Measurements from ENCODE around the gene HDAC8. TPM values are rescaled to one million over a fixed set of nuclear protein-coding genes. Genes with fewer than 3 reads are reported as not detected.

HDAC8 gene
- total RNA-seq, 4 donors from 2014 or later = 9.0 to 18.1 (median 14.2) TPM

GRCh38 chrX:72306851-72307645, 265.6 kb downstream of the HDAC8 start:
- Histone ChIP-seq H3K27me3 (peaks cover 2 to 70% (median 62%) of the 10 kb centered on the region in 3 donors), H3K27ac (no peak overlapping the region), H3K36me3 (no peaks in the 10 kb centered on the region), H3K4me1 (peaks cover 0 to 11% of the 10 kb centered on the region in 2 donors), H3K4me3 (peak overlapping the region; percentile 58 to 69 (median 64)), H3K9me3 (no peaks in the 10 kb centered on the region)
- ATAC-seq = peak; percentile 71 to 77
- in situ Hi-C loops (cut with MboI; ENCODE audit: low sequenced_read_pairs in 4 of 4) (no loop called here), intact Hi-C loops (cut with DNase I; ENCODE audit: low total_unique reads) (loop anchor here (10.0 kb wide), 1 partner anchor 158 kb away; no protein-coding TSS in a partner anchor)
- TF ChIP-seq CTCF (IDR thresholded peaks at IDR 0.05 in 4 of 5, conservative IDR thresholded peaks at IDR 0.05 in 1 of 5) (no peak), POLR2A (IDR thresholded peaks at IDR 0.05) (no peak)
- DNase-seq = no peak

GRCh38 chrX:72306085-72306801, 266.4 kb downstream of the HDAC8 start:
- no peak for TF ChIP-seq POLR2A (IDR thresholded peaks at IDR 0.05)
- TF ChIP-seq CTCF (IDR thresholded peaks at IDR 0.05 in 4 of 5, conservative IDR thresholded peaks at IDR 0.05 in 1 of 5) = no peak
- H3K4me3 ChIP-seq = peak overlapping the region; percentile 58 to 69 (median 64)
- DNase-seq (no peak), ATAC-seq (peak; percentile 10 to 24)
- intact Hi-C loops (cut with DNase I; ENCODE audit: low total_unique reads) = loop anchor here (10.0 kb wide), 1 partner anchor 159 kb away; no protein-coding TSS in a partner anchor
- in situ Hi-C loops (cut with MboI; ENCODE audit: low sequenced_read_pairs in 4 of 4) = no loop called here
- H3K27me3 ChIP-seq = peaks cover 2 to 70% (median 56%) of the 10 kb centered on the region in 3 donors
- no peaks in the 10 kb centered on the region for H3K9me3 ChIP-seq
- H3K36me3 ChIP-seq = no peaks in the 10 kb centered on the region
- H3K4me1 ChIP-seq = peaks cover 0 to 11% of the 10 kb centered on the region in 2 donors
- no peak overlapping the region for H3K27ac ChIP-seq

GRCh38 chrX:72305286-72306084, 267.2 kb downstream of the HDAC8 start, which contains the start of gene CITED1:
Gene CITED1, minus strand, starts transcription at chrX:72305914. Its CDS starts 3,045 bp downstream, at chrX:72302869.
- TF ChIP-seq CTCF (IDR thresholded peaks at IDR 0.05 in 4 of 5, conservative IDR thresholded peaks at IDR 0.05 in 1 of 5) (no peak), POLR2A (IDR thresholded peaks at IDR 0.05) (no peak)
- no peak for DNase-seq

GRCh38 chrX:72304877-72305276, 267.8 kb downstream of the HDAC8 start:
- H3K4me3 ChIP-seq = peak overlapping the region in 3 of 4 donors; percentile 13 to 60 (median 40)
- ATAC-seq (no peak), DNase-seq (no peak)
- TF ChIP-seq CTCF (IDR thresholded peaks at IDR 0.05 in 4 of 5, conservative IDR thresholded peaks at IDR 0.05 in 1 of 5) (no peak), POLR2A (IDR thresholded peaks at IDR 0.05) (no peak)
- no peaks in the 10 kb centered on the region for H3K36me3 ChIP-seq
- H3K4me1 ChIP-seq = peaks cover 0 to 11% of the 10 kb centered on the region in 2 donors
- H3K27ac ChIP-seq = no peak overlapping the region
- H3K9me3 ChIP-seq = no peaks in the 10 kb centered on the region
- peaks cover 2 to 69% (median 49%) of the 10 kb centered on the region in 3 donors for H3K27me3 ChIP-seq
- intact Hi-C loops (cut with DNase I; ENCODE audit: low total_unique reads) = loop anchor here (10.0 kb wide), 1 partner anchor 160 kb away; no protein-coding TSS in a partner anchor
- in situ Hi-C loops (cut with MboI; ENCODE audit: low sequenced_read_pairs in 4 of 4) = no loop called here

More at GRCh38 chrX:72305286-72306084, 267.2 kb downstream of the HDAC8 start, which contains the start of gene CITED1:
- H3K27me3 ChIP-seq = peaks cover 2 to 70% (median 49%) of the 10 kb centered on the region in 3 donors
- peaks cover 0 to 11% of the 10 kb centered on the region in 2 donors for H3K4me1 ChIP-seq
- peak within 1 kb of the TSS; percentile 58 to 69 (median 64) for H3K4me3 ChIP-seq
- in situ Hi-C loops (cut with MboI; ENCODE audit: low sequenced_read_pairs in 4 of 4) (no loop called here), intact Hi-C loops (cut with DNase I; ENCODE audit: low total_unique reads) (loop anchor here (10.0 kb wide), 1 partner anchor 159 kb away; no protein-coding TSS in a partner anchor)
- ATAC-seq = no peak
- no peak within 1 kb of the TSS for H3K27ac ChIP-seq
- no peaks in the 10 kb centered on the region for H3K9me3 ChIP-seq
- no peaks in the 10 kb centered on the region for H3K36me3 ChIP-seq

Data from gastrocnemius medialis (tissue), 4 donors.